Astrocyte of the spinal cord (primary cell): ENCODE measurements around the gene SLC35G2.

Experiments
- DNase-seq: peaks from one replicate; pipeline ENCODE4 v3.0.0; 2011; ENCODE audit warnings: low read depth, low spot score
- H3K4me3 ChIP-seq: 2 replicates; pipeline ENCODE4 v1.5.1; 2011; ENCODE audit warnings: low read depth, mild to moderate bottlenecking, low read length, moderate library complexity
- CTCF ChIP-seq: IDR thresholded peaks from 2 replicates; pipeline ENCODE4 v1.5.1; 2012; ENCODE audit warnings: low read depth, mild to moderate bottlenecking, low read length, inconsistent platforms
- in situ Hi-C: cut with HindIII; loops from 2 replicates; pipeline ENCODE4 v1.10.0; 2017; ENCODE audit warnings: low sequenced_read_pairs

Gene SLC35G2

GRCh38 chr3:136831461-136831860 is 12.5 kb downstream of the SLC35G2 start:
- in situ Hi-C loops, result no loop called here
- no peak for TF ChIP-seq CTCF
- DNase-seq, result no peak
- no peak overlapping the region for H3K4me3 ChIP-seq

GRCh38 chr3:136835089-136835812 is 16.3 kb downstream of the SLC35G2 start:
- in situ Hi-C loops, result no loop called here
- no peak for DNase-seq
- H3K4me3 ChIP-seq, result no peak overlapping the region
- no peak for TF ChIP-seq CTCF

GRCh38 chr3:136835813-136836510 is 17.0 kb downstream of the SLC35G2 start:
- in situ Hi-C loops, result no loop called here
- no peak overlapping the region for H3K4me3 ChIP-seq
- DNase-seq, result no peak

GRCh38 chr3:136836511-136837156 is 17.7 kb downstream of the SLC35G2 start:
- peak; percentile 14 for DNase-seq

More at GRCh38 chr3:136835813-136836510, 17.0 kb downstream of the SLC35G2 start:
- no peak for TF ChIP-seq CTCF

GRCh38 chr3:136838641-136839555 is 20.0 kb downstream of the SLC35G2 start:
- no peak for TF ChIP-seq CTCF
- peak; percentile 74 for DNase-seq
- in situ Hi-C loops, result no loop called here
- H3K4me3 ChIP-seq, result no peak overlapping the region

More at GRCh38 chr3:136836511-136837156, 17.7 kb downstream of the SLC35G2 start:
- in situ Hi-C loops, result no loop called here
- no peak overlapping the region for H3K4me3 ChIP-seq
- no peak for TF ChIP-seq CTCF

GRCh38 chr3:136839556-136839931 is 20.6 kb downstream of the SLC35G2 start:
- in situ Hi-C loops, result no loop called here
- no peak for TF ChIP-seq CTCF

More at GRCh38 chr3:136839556-136839931, 20.6 kb downstream of the SLC35G2 start:
- no peak for DNase-seq
- H3K4me3 ChIP-seq, result no peak overlapping the region
